Lung (tissue), 12 donors: ENCODE results near the gene EPC1. TPM values are rescaled to one million over a fixed set of nuclear protein-coding genes. Genes with fewer than 3 reads are reported as not detected.

Experiments used
- ATAC-seq: fragments of 200-7000 bp; cut with Tn5 transposase; one replicate; pipeline ENCODE4 v1.9.1; 2020; ENCODE audit warnings: moderate number of reproducible peaks; ENCODE audit not compliant: insufficient read depth, low FRiP score
- DNase-seq, 3 donors: peaks; one replicate each; pipeline ENCODE4 v3.0.0-alpha.2; 2013 to 2017
- H3K27ac ChIP-seq, 2 donors: one replicate each; pipeline ENCODE4 v1.5.1; 2013; ENCODE audit warnings: mild to moderate bottlenecking in 2 of 2, moderate library complexity in 2 of 2, control low read depth in 1 of 2, inconsistent platforms in 1 of 2, low read depth in 1 of 2, low read length in 1 of 2
- H3K27me3 ChIP-seq, 3 donors: one replicate each; pipeline ENCODE4 v1.5.1; 2013; ENCODE audit warnings: low read length in 2 of 3; ENCODE audit not compliant: control insufficient read depth in 3 of 3, insufficient read depth in 3 of 3
- H3K36me3 ChIP-seq, 4 donors: one replicate each; pipeline ENCODE4 v1.5.1; 2013; ENCODE audit warnings: low read length in 4 of 4, mild to moderate bottlenecking in 1 of 4, moderate library complexity in 1 of 4; ENCODE audit not compliant: control insufficient read depth in 4 of 4, insufficient read depth in 4 of 4
- H3K4me1 ChIP-seq, 5 donors: one replicate each; pipeline ENCODE4 v1.5.1; 2013; ENCODE audit warnings: low read length in 5 of 5, mild to moderate bottlenecking in 2 of 5, moderate library complexity in 1 of 5; ENCODE audit not compliant: control insufficient read depth in 5 of 5, insufficient read depth in 5 of 5
- H3K4me3 ChIP-seq: one replicate; pipeline ENCODE4 v1.5.1; 2013; ENCODE audit warnings: mild to moderate bottlenecking, control low read depth, moderate library complexity
- H3K9ac ChIP-seq, 2 donors: one replicate each; pipeline ENCODE4 v1.5.1; 2013; ENCODE audit warnings: low read length in 2 of 2, control low read depth in 1 of 2; ENCODE audit not compliant: insufficient read depth in 1 of 2
- H3K9me3 ChIP-seq, 4 donors: one replicate each; pipeline ENCODE4 v1.5.1; 2013; ENCODE audit warnings: low read length in 3 of 4, mild to moderate bottlenecking in 1 of 4, moderate library complexity in 1 of 4; ENCODE audit not compliant: control insufficient read depth in 4 of 4, insufficient read depth in 3 of 4
- CTCF ChIP-seq: IDR thresholded peaks from 2 replicates; pipeline ENCODE4 v1.5.1; 2012; ENCODE audit warnings: mild to moderate bottlenecking; ENCODE audit errors: control extremely low read depth, extremely low read depth
- WGBS, 2 donors: extraction: QIAGEN DNeasy Blood & Tissue Kit; methylation state at CpG; one replicate each; pipeline ENCODE4 v1.1.7; 2013; 5-methylcytosine and 5-hydroxymethylcytosine counted together
- polyA plus RNA-seq, 2 donors: library from polyadenylated mRNA; stranded (reverse); fragments of 200-250 nt; gene quantifications; one replicate each; pipeline ENCODE4 v1.2.1, GENCODE V29; 2013
- total RNA-seq, 2 donors: library from RNA; depleted of rRNA in 1 of 2; stranded (reverse); fragments of >200 nt in 1 of 2; gene quantifications; one replicate each; pipeline ENCODE4 v1.2.1, GENCODE V29; 2014 to 2021
- donor health status: control.
- donor health status: control.
- donor health status: Bipolar disorder and iron deficiency.
- donor health status: healthy.
- donor health status: DM: yes; HTN: yes; CAD: no.

The EPC1 gene
- total and polyA plus RNA-seq, 4 donors, result 13.2 to 109 (median 26.0) TPM

- Histone ChIP-seq H3K27ac (no peak overlapping the region), H3K4me1 (peaks cover 0 to 6% (median 4%) of the 10 kb centered on the region in 5 donors), H3K36me3 (peaks cover 0 to 3% (median 0%) of the 10 kb centered on the region in 4 donors), H3K27me3 (no peaks in the 10 kb centered on the region), H3K4me3 (no peak overlapping the region), H3K9ac (no peak overlapping the region), H3K9me3 (no peaks in the 10 kb centered on the region)
- ATAC-seq (no peak), DNase-seq (no peak)
- 74 to 77% methylated on average over 3 of the region's 3 CpGs for WGBS, 2 donors
- no peak for TF ChIP-seq CTCF
Measured at GRCh38 chr10:32381165-32381564, 34.2 kb upstream of the EPC1 start.

GRCh38 chr10:32379950-32380551 is 33.1 kb upstream of the EPC1 start:
- Histone ChIP-seq H3K9me3 (no peaks in the 10 kb centered on the region), H3K27me3 (no peaks in the 10 kb centered on the region), H3K9ac (peak overlapping the region in 1 of 2 donors; percentile 97), H3K27ac (peak overlapping the region in 1 of 2 donors; percentile 95), H3K36me3 (peaks cover 0 to 3% (median 0%) of the 10 kb centered on the region in 4 donors), H3K4me3 (no peak overlapping the region), H3K4me1 (peaks cover 0 to 12% (median 4%) of the 10 kb centered on the region in 5 donors)
- no peak for TF ChIP-seq CTCF
- WGBS, 2 donors, result 67 to 76% methylated on average over 7 of the region's 7 CpGs
- DNase-seq (peak in 1 of 3 donors; percentile 23), ATAC-seq (no peak)

- Histone ChIP-seq H3K4me1 (peaks cover 0 to 12% (median 4%) of the 10 kb centered on the region in 5 donors), H3K9ac (peak overlapping the region in 1 of 2 donors; percentile 97), H3K27ac (peak overlapping the region in 1 of 2 donors; percentile 95), H3K36me3 (peaks cover 0 to 3% (median 0%) of the 10 kb centered on the region in 4 donors), H3K9me3 (no peaks in the 10 kb centered on the region), H3K27me3 (no peaks in the 10 kb centered on the region), H3K4me3 (no peak overlapping the region)
- WGBS, 2 donors, result 11 to 17% methylated on average over 10 of the region's 10 CpGs
- peak; percentile 53 to 90 (median 87) for DNase-seq
- peak; percentile 74 for ATAC-seq
- no peak for TF ChIP-seq CTCF
Measured at GRCh38 chr10:32379318-32379949, 32.5 kb upstream of the EPC1 start.
